ENCODE measurements around the gene HSD17B2.
"Not testable (repeated sequence)": the region's sequence is repeated elsewhere in the genome, so short reads cannot be mapped to it uniquely, and the experiment has no call there.

HSD17B2 gene

DNA sequence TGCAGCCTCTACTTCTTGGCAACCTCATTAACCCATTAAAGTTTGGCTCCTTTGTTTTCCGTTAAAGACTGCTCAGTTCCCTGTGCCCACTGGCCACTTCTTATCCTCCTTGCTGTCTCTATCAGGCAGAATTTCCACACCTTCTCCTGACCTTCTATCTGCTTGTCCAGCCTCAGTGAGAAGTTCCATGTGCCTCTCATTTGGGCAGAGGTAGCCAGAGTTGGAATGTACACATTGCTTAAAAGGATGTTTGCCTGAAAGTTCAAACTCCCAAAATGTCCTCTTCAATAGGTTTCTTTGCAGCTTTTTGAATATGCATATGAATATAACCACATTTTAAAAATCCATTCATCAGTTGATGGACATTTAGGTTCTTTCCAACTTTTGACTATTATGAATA, 47.0 kb downstream of the HSD17B2 start:
- no peak for DNase-seq (ENCODE audit: low read depth)

DNA sequence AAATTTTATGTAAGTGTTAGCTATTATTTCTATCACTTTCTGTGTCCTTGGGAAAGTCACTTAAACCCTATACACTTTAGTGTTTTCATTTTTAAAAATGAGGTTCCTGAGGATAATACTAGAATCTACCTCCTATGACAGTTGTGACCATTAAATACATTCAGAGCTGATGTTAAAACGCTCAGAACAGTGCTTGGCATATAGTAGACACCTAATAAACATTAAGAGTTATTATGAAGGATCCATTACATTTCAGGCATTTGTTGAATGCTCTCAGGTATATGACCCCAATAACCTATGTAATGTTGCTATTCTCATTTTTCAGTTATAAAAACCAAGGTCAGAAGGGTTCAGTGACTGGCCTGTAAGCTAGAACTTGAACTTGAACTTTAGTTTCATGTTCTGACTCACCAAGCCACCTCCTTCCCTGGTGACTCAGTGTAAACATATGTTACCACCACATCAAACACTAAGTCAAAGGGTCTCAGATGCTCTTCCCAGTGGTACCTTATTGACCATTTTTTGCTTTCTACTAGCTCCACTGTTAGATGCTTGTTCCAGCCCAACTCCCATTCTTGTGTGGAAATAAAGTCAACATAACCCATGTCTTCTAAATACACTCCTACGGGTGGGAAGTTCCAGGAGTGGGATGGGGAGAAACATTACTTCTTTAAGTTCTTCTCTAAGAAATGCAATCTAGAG, 47.6 kb downstream of the HSD17B2 start:
- no peak for DNase-seq (ENCODE audit: low read depth)

DNA sequence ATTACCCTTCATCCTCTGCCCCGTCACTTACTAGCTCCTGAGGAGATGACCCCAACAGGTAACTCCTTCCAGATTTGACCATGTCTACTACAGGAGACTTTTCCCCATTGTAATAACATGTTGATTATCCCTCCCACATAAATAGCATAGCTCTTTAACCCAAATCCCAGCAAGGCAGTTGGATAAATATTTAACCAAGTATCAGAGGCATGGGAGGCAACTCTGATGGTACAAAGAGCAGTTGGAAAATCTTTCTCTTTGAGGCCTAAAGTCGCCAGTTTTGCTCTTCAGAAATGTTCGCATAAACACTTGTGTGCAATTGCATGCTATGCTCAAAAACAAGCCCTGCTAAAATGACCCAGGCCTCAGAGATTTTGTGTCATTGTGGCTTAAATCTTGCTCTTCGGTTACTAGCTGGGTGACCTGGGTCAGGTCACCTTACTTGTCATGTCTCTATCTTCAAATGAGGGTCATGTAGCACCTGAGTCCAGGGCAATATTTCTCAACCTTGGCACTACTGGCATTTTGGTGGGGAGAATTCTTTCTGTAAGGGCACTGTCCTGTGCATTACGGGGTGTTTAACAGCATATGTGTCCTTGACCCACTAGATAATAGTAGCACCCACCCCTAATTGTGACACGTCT, 48.8 kb downstream of the HSD17B2 start:
- no peak for DNase-seq (ENCODE audit: low read depth)

DNA sequence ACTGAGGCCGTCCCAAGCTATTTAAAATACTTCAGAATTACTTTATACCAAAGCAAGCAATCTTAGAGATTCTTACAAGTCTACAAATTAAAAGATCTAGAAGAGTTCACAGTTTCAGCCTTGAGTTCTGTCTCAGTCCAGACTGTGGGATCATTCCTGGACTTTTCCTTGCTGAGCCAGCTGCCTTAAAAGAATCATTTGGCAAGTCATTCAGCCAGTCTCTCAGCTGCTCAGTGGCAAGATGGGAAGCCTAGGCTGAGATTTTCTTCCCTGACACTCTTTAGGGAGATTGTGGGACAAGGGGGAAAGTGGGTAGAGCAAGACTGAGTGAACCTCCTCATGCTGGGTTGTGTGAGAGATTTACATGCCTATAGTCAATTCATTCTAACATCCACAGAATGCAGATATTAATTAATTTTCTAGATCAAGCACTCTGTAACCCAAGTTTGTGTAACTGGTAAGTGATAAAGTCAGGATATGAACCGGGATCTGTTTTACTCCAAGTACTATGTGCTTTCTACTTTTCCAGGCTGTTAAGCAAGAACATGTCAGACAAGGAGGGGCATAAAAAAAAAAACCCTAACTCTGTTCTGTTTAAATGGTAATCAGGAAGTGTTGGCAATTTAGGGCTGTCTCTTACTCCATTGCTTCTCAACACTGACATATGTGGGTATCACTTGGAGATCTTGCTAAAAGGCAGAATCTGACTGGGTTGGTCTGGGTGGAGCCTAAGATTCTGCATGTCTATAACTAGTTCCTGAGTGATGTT, 50.1 kb downstream of the HSD17B2 start:
- DNase-seq (ENCODE audit: low read depth) = no peak

DNA sequence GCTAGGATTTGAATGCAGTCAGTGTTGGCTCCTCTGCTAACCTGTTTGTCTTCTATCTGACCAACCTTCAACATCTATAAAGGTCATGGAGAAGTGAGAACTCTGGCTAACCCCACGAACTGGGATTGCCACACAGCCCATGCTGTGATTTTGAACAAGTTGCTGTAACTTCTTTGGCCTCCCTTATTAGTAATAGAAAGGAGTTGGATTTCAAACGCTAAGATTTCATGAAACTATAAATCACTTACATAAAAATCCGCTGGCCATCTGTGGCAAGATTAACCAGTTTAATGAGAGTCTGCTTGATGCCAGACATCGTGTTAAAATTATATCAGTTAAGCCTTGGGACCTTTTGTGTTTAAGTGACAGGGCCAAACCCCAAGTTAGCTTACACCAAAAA, 53.4 kb downstream of the HSD17B2 start:
- DNase-seq (ENCODE audit: low read depth) = no peak

DNA sequence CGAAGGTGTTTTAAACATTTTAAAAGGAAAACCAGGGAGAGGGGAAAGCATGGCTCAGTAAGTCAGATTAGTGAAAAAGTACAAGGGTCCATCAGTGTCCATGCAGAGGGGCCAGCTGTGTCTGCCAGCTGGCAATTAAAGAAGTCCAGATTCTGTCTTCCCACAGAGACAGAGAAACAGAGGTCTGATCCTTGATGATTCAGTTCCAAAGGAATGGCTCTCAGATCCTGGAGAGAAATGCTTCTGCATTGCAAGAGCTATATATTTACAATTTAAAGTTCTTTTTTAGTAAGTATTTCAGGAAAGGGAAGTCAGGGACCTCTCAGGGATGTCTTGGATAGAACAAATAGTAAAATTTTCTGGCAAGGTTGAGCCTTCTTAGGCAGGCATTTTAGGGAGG, 56.2 kb downstream of the HSD17B2 start:
- DNase-seq (ENCODE audit: low read depth) = no peak

DNA sequence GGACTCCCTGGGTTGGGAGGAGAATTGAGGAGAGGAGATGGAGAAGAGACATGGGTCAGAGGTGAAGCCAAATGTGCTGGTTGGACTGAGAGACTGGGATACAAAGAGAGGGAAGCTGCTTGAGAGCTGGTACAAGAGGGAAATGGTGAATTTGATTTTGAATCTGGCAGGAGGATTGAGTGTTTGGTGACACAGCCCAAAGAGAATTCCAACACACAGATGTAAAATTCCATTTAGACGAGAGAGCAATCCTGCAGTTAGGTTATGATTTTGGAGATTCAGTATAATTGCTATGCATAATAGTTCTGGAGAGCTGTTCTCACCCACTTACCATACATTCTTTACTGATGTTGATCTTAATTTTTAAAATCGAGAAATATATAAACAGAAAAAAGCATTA, 57.7 kb downstream of the HSD17B2 start:
- no peak for DNase-seq (ENCODE audit: low read depth)

DNA sequence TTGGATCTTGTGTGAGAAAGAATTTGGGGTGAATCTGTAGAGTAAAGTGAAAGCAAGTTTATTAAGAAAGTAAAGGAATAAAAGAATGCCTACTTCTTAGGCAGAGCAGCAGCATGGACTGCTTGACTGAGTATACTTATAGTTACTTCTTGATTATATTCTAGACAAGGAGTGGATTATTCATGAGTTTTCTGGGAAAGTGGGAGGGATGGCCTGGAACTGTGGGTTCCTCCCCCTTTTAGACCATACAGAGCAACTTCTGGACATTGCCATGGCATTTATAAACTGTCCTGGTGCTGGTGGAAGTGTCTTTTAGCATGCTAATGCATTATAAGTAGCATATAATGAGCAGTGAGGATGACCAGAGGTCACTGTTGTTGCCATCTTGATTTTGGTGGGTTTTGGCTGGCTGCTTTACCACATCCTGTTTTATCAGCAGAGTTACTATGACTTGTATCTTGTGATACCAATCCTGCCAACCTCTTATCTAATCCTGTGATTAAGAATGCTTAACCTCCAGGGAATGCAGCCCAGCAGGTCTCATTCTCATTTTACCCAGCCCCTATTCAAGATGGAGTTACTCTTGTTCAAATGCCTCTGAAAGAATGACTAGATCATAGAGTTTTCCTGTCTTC, 58.7 kb downstream of the HSD17B2 start:
- no peak for DNase-seq (ENCODE audit: low read depth)

DNA sequence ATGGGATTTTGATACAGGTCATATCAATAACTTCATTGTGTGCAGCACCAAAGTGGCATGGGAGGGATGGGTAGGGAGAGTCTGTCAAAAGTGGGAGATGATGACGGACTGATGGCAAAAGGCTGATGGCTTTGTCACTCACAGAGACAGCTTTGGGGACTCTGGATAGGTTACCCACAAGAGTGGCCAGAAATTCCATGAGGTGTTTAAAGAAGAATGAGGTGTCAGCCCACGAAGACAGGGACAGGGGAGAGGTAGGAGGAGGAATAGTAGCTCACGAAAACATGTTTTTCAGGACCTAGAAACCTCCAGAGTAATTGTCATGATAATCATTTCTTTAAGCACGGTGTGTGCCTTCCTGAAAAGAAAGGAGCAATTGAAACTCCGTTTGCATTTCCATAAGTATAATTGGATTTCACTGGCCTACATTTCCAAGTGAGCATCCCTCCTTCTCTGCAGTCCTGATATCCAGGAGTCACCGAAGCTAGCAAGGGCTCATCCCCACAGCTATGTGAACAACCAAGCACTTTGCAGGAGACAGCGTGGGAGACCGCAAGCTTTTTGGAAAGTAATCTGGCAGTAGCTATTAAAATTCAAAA, 60.0 kb downstream of the HSD17B2 start:
- DNase-seq (ENCODE audit: low read depth) = no peak

DNA sequence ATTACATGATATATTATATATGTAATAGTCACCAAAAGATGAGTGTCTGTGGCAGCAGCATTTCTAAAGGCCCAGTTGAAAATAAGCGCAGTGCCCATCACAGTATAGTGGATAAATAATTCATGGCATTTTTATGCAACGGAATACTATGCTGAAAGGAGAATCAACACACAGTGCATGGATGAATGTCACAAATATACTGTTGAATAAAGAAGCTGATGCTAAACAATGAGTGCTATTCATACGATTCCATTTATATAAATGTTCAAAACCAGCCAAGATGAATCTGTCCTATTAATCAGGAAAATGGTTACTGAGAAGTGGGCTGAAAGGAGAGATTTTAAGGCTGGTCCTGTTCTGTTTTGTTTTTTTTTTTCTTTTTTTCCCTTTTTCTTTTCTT, 61.6 kb downstream of the HSD17B2 start:
- DNase-seq (ENCODE audit: low read depth) = no peak

DNA sequence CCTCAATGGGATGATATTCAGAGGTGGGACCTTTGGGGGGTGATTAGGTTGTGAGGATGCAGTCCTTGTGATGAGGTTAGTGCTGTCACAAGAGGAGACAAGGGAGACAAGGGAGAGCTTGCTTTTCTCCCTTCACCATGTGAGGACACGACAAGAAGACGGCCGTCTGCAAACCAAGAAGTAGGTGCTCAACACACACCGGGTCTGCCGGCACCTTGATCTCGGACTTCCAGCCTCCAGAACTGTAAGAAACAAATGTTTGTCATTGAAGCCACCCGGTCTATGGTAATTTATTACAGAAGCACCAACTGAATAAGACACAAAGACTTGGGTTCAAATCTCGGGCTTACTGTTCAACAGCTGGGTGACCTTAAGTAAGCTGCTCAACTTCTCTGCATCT, 70.1 kb downstream of the HSD17B2 start:
- DNase-seq (ENCODE audit: low read depth) = no peak

DNA sequence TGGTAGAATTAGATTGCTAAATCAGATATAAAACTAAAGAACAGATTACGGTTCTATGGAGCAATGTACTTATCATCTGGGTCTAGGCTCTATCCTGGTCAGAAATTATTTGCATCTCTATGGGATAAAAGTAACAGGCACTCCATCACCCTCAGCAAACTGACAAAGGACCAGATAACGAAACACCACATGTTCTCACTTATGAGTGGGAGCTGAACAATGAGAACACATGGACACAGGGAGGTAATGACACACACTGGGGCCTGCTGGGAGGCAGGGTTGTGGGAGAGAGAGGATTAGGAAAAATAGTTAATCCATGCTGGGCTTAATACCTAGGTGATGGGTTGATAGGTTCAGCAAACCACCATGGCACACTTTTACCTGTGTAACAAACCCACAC, 73.0 kb downstream of the HSD17B2 start:
- no peak for DNase-seq (ENCODE audit: low read depth)

DNA sequence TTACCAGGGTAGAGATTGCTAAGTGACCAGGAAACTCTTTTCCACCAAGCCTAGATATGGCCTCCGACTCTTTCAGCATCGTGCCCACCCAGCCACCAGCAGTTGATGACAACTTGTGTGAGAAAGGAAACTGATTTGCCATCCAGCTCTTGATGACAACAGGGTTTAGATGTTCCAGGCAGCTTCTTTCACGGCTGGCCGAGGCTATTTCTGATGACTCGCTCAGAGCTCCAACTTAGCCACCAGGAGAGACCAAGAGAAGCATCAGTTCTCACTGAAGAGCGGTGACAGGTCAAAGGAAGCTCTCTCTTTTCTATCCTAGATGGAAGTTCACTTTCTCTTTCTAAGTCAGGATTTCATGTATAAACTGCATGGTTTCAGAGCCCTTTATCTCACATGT, 73.7 kb downstream of the HSD17B2 start:
- DNase-seq (ENCODE audit: low read depth) = no peak

DNA sequence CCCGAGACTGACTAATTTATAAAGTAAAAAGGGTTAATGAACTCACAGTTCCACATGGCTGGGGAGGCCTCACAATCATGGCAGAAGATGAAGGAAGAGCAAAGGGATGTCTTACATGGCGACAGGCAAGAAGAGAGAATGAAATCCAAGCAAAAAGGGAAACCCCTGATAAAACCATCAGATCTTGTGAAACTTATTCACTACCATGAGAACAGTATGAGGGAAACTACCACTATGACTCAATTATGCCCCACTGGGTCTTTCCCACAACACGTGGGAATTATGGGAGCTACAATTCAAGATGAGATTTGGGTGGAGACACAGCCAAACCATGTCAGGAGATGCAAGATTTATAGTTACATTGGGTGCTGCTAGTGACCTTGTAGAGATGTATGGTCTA, 74.2 kb downstream of the HSD17B2 start:
- not testable (repeated sequence) for DNase-seq (ENCODE audit: low read depth)

DNA sequence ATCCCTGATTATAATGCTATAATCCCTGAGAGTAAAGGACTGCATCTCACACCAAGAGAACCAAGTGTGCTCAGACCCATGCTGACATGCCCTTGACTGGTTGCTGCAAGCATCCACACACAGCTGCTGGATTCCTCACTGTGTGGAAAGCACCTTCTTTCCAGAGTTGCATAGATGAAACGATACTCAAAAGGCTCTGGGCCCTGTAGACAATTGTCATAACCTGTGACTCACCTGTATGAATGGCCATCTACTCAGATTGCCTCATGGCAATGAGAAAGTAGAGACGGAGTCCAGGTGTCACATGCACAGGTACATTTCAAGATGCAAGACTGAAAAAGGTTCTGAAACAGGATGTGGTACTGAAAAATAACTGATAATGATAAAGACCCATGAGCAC, 76.9 kb downstream of the HSD17B2 start:
- no peak for DNase-seq (ENCODE audit: low read depth)

DNA sequence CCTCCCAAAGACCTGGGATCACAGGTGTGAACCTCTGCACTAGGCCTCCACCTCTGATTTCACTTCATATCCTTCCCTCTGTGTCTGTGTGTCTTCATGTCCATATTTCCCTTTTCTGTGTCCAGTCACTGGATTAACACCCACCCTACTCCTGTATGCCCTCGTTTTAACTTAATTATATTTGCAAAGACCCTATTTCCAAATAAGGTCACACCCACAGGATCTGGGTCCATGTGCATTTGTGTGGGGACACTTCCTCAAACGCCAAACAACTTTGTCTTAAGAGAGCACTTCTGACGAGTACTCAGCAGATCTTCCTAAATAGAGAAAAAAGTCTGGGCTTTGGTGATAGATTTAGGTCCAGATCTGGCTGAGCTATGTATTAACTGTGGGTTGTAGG, 78.7 kb downstream of the HSD17B2 start:
- DNase-seq (ENCODE audit: low read depth) = no peak

DNA sequence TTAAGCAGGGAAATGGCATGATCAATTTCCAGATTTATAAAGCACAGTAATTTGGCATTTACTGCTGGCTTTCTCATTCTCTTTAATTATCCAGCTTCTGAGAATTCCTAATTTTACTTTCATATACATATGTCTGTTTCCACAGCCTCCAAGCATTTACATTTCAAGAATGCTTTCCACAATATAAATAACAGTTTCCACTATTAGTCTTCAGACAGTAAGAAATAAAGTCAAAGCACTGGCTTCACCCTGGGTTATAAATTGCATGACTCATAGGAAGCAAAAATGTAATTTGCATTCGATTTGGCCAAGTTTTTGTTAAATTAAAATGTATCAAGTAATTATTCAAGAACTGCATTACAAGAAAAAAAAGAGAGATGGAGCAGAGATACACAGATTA, 81.5 kb downstream of the HSD17B2 start:
- DNase-seq (ENCODE audit: low read depth) = no peak

DNA sequence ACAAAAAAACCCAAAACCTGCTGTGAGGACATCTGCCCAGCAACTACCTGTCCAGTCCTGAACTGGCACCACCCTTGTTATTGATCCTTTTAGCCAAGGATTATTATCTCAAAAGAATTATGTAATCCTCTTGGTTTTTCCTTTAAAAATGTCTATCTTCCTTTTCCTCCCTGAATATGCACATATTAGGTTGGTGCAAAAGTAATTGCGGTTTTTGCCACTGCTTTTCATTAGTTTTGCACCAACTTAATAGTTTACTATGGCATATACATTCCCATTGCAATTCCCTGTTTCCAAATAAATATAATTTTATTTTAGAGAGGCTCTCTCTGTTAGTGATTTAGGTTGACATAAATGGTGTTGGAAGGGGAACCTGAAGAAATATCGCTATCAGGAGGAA, 83.7 kb downstream of the HSD17B2 start:
- DNase-seq (ENCODE audit: low read depth) = no peak

DNA sequence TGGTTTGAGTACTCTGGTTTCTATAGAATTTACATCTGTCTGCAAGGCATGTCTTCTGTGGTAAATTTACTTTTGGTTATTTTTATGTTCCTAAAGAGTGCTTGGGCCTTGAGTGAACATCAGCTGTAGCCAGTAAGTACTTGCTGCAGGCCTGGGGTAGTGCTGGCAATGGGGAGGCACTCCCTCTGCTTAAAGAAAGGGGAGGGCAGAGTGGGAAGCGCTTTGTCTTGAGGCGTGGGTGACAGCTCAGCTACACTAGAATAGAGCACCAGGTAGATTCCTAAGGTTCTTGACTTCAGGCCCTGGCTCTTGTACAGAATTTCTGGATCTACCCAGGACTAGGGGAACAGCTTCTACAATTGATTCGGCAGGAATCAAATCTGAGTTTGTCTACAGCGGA, 84.4 kb downstream of the HSD17B2 start:
- no peak for DNase-seq (ENCODE audit: low read depth)

DNA sequence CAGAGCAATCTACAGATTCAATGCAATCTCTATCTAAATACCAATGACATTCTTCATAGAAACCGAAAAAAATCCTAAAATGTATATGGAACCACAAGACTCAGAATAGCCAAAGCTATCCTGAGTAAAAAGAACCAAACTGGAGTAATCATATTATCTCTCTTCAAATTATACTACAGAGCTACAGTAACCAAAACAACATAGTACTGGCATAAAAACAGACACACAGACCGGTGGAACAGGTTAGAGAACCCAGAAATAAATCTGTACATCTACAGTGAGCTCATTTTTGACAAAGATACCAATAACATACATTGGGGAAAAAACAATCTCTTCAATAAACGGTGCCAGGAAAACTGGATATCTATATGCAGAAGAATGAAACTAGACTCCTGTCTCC, 89.6 kb downstream of the HSD17B2 start:
- no peak for DNase-seq (ENCODE audit: low read depth)

DNA sequence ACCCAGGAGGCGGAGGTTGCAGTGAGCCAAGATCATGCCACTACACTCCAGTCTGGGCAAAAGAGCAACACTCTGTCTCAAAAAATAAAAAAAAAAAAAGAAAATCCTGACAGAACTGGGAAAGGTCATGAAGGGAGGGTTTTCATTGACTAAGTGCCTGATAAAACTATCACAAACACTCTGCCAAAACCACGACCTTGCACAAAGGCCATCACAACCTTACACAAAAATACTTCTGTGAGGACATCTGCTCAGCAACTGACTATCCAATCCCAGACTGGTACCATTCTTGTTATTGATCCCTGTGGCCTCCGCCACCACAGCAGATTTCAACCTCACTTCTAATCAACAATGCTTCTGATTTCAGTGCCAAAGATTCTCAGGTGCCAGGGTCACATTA, 94.8 kb downstream of the HSD17B2 start:
- no peak for DNase-seq (ENCODE audit: low read depth)

DNA sequence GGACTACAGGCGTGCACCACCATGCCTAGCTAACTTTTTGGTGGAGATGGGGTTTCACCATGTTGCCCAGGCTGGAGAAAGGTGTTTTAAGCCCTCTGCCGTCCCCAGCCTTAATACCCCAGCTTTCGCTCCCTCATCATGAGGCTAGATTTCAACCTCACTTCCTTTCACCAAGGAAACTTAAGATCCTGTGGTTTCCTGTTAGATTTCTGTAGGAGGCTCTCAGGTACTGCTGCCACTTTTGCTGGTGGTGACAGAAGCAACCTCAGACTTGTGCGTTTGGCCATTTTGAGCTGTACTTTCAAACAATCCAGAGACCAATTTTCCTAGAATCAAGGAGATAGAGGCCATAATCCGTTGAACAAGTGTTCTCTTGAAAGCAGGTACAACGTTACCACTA, 98.7 kb downstream of the HSD17B2 start:
- DNase-seq (ENCODE audit: low read depth) = no peak

DNA sequence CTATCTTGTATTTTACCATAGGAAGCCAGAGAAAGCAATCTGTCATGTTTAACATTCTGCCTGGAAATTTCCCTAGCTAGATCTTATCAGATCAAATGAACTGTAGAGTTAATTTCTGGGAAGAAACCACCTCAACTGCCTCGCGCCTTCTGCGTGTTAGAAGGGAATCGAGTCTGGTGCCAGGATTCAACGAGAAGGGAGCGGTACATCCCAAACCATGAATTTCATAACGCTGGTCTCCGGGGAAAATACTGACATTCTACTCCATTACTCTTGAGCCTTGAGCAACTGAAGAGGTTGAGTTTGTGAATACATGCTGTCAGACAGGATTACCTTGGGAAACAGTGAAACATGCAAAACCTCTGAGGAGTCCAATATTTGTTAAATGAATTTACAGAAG, 99.8 kb downstream of the HSD17B2 start:
- DNase-seq (ENCODE audit: low read depth) = no peak

Data from activated T-cell treated with anti-CD3 and anti-CD28 coated beads for 1 hour (primary cell).